ENCODE results near the gene ADCY4. TPM values are rescaled to one million over a fixed set of nuclear protein-coding genes. Genes with fewer than 3 reads are reported as not detected.

The ADCY4 gene
- total RNA-seq, 2 experiments from 2014 or later = 4.5 to 5.9 TPM

- H3K27me3 Mint-ChIP-seq = no peaks in the 10 kb centered on the region
- H3K27ac Mint-ChIP-seq = peak overlapping the region; percentile 85
- H3K4me1 Mint-ChIP-seq = peaks cover 68% of the 10 kb centered on the region
- POLR2A ChIA-PET = interaction anchor here (0.7 to 9.3 kb wide), 19 partner anchors 8 to 169 kb away, joined by 3 to 97 read pairs (median 5); partner anchors contain the start of genes CBLN3, CHMP4A, DHRS1 and EMC9
- H3K4me3 Mint-ChIP-seq = peak overlapping the region; percentile 87
- CTCF ChIA-PET = interaction anchor here (0.9 to 9.0 kb wide), 15 partner anchors 11 to 253 kb away, joined by 3 to 144 read pairs (median 7); partner anchors contain the start of genes ADCY4, DHRS1, KHNYN and NOP9
- no peaks in the 10 kb centered on the region for H3K9me3 Mint-ChIP-seq
- DNase-seq = no peak
- peaks cover 70% of the 10 kb centered on the region for H3K36me3 Mint-ChIP-seq (ENCODE audit: low read depth)
These were observed 24.6 kb downstream of the ADCY4 start for GRCh38 chr14:24310265-24310645.

GRCh38 chr14:24309538-24310264 lies 25.2 kb downstream of the ADCY4 start, which contains the start of gene LTB4R2:
TSS of gene LTB4R2 (plus strand) at chr14:24310140. CDS start at chr14:24310665, 525 bp downstream.
- ChIA-PET POLR2A (interaction anchor here (0.7 to 9.3 kb wide), 17 partner anchors 10 to 160 kb away, joined by 3 to 97 read pairs (median 7); partner anchors contain the start of genes CBLN3, CHMP4A, DHRS1 and IPO4), CTCF (interaction anchor here (1.1 to 9.0 kb wide), 19 partner anchors 9 to 252 kb away, joined by 3 to 144 read pairs (median 16); partner anchors contain the start of genes ADCY4, CHMP4A, DHRS1 and KHNYN)
- peak within 1 kb of the TSS; percentile 96 for H3K27ac Mint-ChIP-seq
- H3K4me1 Mint-ChIP-seq = peaks cover 63% of the 10 kb centered on the region
- DNase-seq = no peak
- no peaks in the 10 kb centered on the region for H3K27me3 Mint-ChIP-seq
- H3K4me3 Mint-ChIP-seq = peak within 1 kb of the TSS; percentile 87
- H3K36me3 Mint-ChIP-seq (ENCODE audit: low read depth) = peaks cover 71% of the 10 kb centered on the region
- no peaks in the 10 kb centered on the region for H3K9me3 Mint-ChIP-seq

- peak overlapping the region; percentile 31 for H3K27ac Mint-ChIP-seq
- POLR2A ChIA-PET = interaction anchor here (0.8 to 9.3 kb wide), 17 partner anchors 9 to 194 kb away, joined by 3 to 97 read pairs (median 7); partner anchors contain the start of genes CBLN3, CHMP4A, DCAF11 and DHRS1
- peaks cover 51% of the 10 kb centered on the region for H3K4me1 Mint-ChIP-seq
- CTCF ChIA-PET = interaction anchor here (0.7 to 9.0 kb wide), 42 partner anchors 10 to 300 kb away, joined by 3 to 144 read pairs (median 6); partner anchors contain the start of genes ADCY4, CARMIL3, CHMP4A and DCAF11
- H3K9me3 Mint-ChIP-seq = no peaks in the 10 kb centered on the region
- no peak overlapping the region for H3K4me3 Mint-ChIP-seq
- H3K27me3 Mint-ChIP-seq = no peaks in the 10 kb centered on the region
- no peak for DNase-seq
- peaks cover 71% of the 10 kb centered on the region for H3K36me3 Mint-ChIP-seq (ENCODE audit: low read depth)
These were observed 26.3 kb downstream of the ADCY4 start for GRCh38 chr14:24308342-24309124.

GRCh38 chr14:24307575-24308341 lies 27.1 kb downstream of the ADCY4 start, which contains the start of gene CIDEB:
TSS of gene CIDEB (minus strand) at chr14:24307977. CDS start at chr14:24307858, 119 bp downstream.
- peaks cover 46% of the 10 kb centered on the region for H3K4me1 Mint-ChIP-seq

GRCh38 chr14:24307156-24307574 lies 27.7 kb downstream of the ADCY4 start:
- DNase-seq = no peak
- H3K9me3 Mint-ChIP-seq = no peaks in the 10 kb centered on the region
- CTCF ChIA-PET = interaction anchor here (1.1 to 9.0 kb wide), 19 partner anchors 9 to 249 kb away, joined by 3 to 144 read pairs (median 12); partner anchors contain the start of genes ADCY4, DCAF11, DHRS1 and IPO4
- peaks cover 45% of the 10 kb centered on the region for H3K4me1 Mint-ChIP-seq
- POLR2A ChIA-PET = interaction anchor here (1.3 to 9.3 kb wide), 7 partner anchors 7 to 193 kb away, joined by 5 to 97 read pairs (median 25); partner anchors contain the start of genes CBLN3, CHMP4A, DCAF11 and DHRS1
- peak overlapping the region; percentile 6 for H3K27ac Mint-ChIP-seq
- H3K27me3 Mint-ChIP-seq = no peaks in the 10 kb centered on the region
- peaks cover 74% of the 10 kb centered on the region for H3K36me3 Mint-ChIP-seq (ENCODE audit: low read depth)
- no peak overlapping the region for H3K4me3 Mint-ChIP-seq

More at GRCh38 chr14:24307575-24308341, 27.1 kb downstream of the ADCY4 start, which contains the start of gene CIDEB:
- Mint-ChIP-seq H3K4me3 (no peak within 1 kb of the TSS), H3K27me3 (no peaks in the 10 kb centered on the region), H3K9me3 (no peaks in the 10 kb centered on the region), H3K27ac (peak within 1 kb of the TSS; percentile 31), H3K36me3 (ENCODE audit: low read depth) (peaks cover 71% of the 10 kb centered on the region)
- DNase-seq = peak; percentile 65
- ChIA-PET POLR2A (interaction anchor here (0.8 to 9.3 kb wide), 17 partner anchors 8 to 194 kb away, joined by 3 to 97 read pairs (median 7); partner anchors contain the start of genes CBLN3, CHMP4A, DCAF11 and DHRS1), CTCF (interaction anchor here (0.7 to 9.0 kb wide), 43 partner anchors 10 to 300 kb away, joined by 3 to 144 read pairs (median 7); partner anchors contain the start of genes ADCY4, CARMIL3, CHMP4A and DCAF11)

- DNase-seq = no peak
- ChIA-PET POLR2A (interaction anchor here (0.8 to 1.0 kb wide), 4 partner anchors 45 to 115 kb away, joined by 3 to 4 read pairs (median 3); partner anchors contain the start of genes IPO4, MDP1 and TINF2), CTCF (interaction anchor here (1.2 to 1.7 kb wide), 2 partner anchors 58 to 90 kb away, joined by 3 to 4 read pairs; partner anchors contain the start of gene CHMP4A)
- H3K36me3 Mint-ChIP-seq (ENCODE audit: low read depth) = peaks cover 66% of the 10 kb centered on the region
- no peaks in the 10 kb centered on the region for H3K9me3 Mint-ChIP-seq
- H3K4me1 Mint-ChIP-seq = peaks cover 50% of the 10 kb centered on the region
- no peak overlapping the region for H3K4me3 Mint-ChIP-seq
- no peak overlapping the region for H3K27ac Mint-ChIP-seq
- H3K27me3 Mint-ChIP-seq = no peaks in the 10 kb centered on the region
These were observed 30.9 kb downstream of the ADCY4 start for GRCh38 chr14:24304019-24304387.

GRCh38 chr14:24300326-24300980 lies 34.4 kb downstream of the ADCY4 start:
- H3K27ac Mint-ChIP-seq = peak overlapping the region; percentile 84
- H3K4me3 Mint-ChIP-seq = peak overlapping the region; percentile 84
- no peaks in the 10 kb centered on the region for H3K9me3 Mint-ChIP-seq
- CTCF ChIA-PET = interaction anchor here (0.9 to 7.7 kb wide), 9 partner anchors 9 to 208 kb away, joined by 3 to 213 read pairs (median 29); partner anchors contain the start of genes CIDEB, LTB4R, LTB4R2 and RABGGTA
- no peaks in the 10 kb centered on the region for H3K27me3 Mint-ChIP-seq
- DNase-seq = no peak
- peaks cover 60% of the 10 kb centered on the region for H3K4me1 Mint-ChIP-seq
- POLR2A ChIA-PET = interaction anchor here (0.6 to 7.3 kb wide), 18 partner anchors 10 to 242 kb away, joined by 3 to 97 read pairs (median 5); partner anchors contain the start of genes CBLN3, CHMP4A, CIDEB and IPO4
- H3K36me3 Mint-ChIP-seq (ENCODE audit: low read depth) = peaks cover 49% of the 10 kb centered on the region

GRCh38 chr14:24299255-24300191 lies 35.3 kb downstream of the ADCY4 start, which contains the start of the genes DHRS1 and NOP9:
TSS of gene DHRS1 (minus strand) at chr14:24299780. CDS start at chr14:24299106, 674 bp downstream.
TSS of gene NOP9 (plus strand) at chr14:24299850. CDS start at chr14:24299955, 105 bp downstream.
- Mint-ChIP-seq H3K9me3 (no peaks in the 10 kb centered on the region), H3K27ac (peak within 1 kb of the TSS; percentile 84), H3K27me3 (no peaks in the 10 kb centered on the region), H3K36me3 (ENCODE audit: low read depth) (peaks cover 45% of the 10 kb centered on the region), H3K4me3 (peak within 1 kb of the TSS; percentile 84), H3K4me1 (peaks cover 60% of the 10 kb centered on the region)
- CTCF ChIA-PET = interaction anchor here (0.9 to 7.7 kb wide), 14 partner anchors 10 to 207 kb away, joined by 3 to 213 read pairs (median 5); partner anchors contain the start of genes CIDEB, LTB4R, LTB4R2 and MDP1
- DNase-seq = peak; percentile 94
- POLR2A ChIA-PET = interaction anchor here (0.6 to 7.3 kb wide), 22 partner anchors 9 to 241 kb away, joined by 3 to 97 read pairs (median 5); partner anchors contain the start of genes CBLN3, CHMP4A, CIDEB and DCAF11

GRCh38 chr14:24298892-24299254 lies 36.0 kb downstream of the ADCY4 start:
- CTCF ChIA-PET = interaction anchor here (0.9 to 7.7 kb wide), 12 partner anchors 9 to 138 kb away, joined by 3 to 213 read pairs (median 14); partner anchors contain the start of genes CIDEB, LTB4R, LTB4R2 and MDP1
- Mint-ChIP-seq H3K9me3 (no peaks in the 10 kb centered on the region), H3K27ac (peak overlapping the region; percentile 84), H3K4me3 (peak overlapping the region; percentile 84), H3K36me3 (ENCODE audit: low read depth) (peaks cover 41% of the 10 kb centered on the region), H3K27me3 (no peaks in the 10 kb centered on the region), H3K4me1 (peaks cover 60% of the 10 kb centered on the region)
- POLR2A ChIA-PET = interaction anchor here (0.6 to 7.3 kb wide), 14 partner anchors 11 to 185 kb away, joined by 3 to 97 read pairs (median 8); partner anchors contain the start of genes CHMP4A, CIDEB, DCAF11 and IPO4
- no peak for DNase-seq

Measured in activated CD4-positive, alpha-beta memory T cell treated with anti-CD3 and anti-CD28 coated beads, Interleukin-2, amount 10 ng/mL, durations not matched to agents 7 days and 5 days (primary cell).